ENCODE data around the gene CPNE5. TPM values are rescaled to one million over a fixed set of nuclear protein-coding genes. Genes with fewer than 3 reads are reported as not detected.

CPNE5 gene
- total RNA-seq, 1 experiment from 2014 or later, result not detected

DNA sequence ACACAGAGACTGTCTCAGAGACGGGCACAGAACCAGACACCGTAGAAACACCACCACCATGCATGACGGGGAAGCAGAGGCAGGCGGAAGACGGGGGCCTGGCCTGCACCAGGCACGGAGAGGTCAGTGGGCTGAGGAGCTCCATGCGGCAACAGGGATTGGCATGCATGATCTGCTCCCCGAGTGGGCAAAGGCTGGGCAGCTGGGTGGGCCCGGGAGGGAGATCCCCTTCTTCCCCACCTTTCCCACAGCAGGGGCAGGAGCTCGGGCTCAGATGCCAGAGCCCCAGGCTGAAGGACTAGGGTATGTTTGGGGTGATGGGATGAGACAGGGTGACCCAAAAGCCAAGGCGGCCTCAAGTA is 98.4 kb downstream of the CPNE5 start:
- intact Hi-C loops (cut with micrococcal nuclease), result no loop called here
- no peak overlapping the region for H3K9ac ChIP-seq (ENCODE audit: low read length)
- BruUV-seq (replicated peaks), result no TSS peak
- ATAC-seq (no peak), DNase-seq (no peak)
- no peak overlapping the region for H3K4me2 ChIP-seq (ENCODE audit: low read length)
- 0 out of 2 replicates have a peak overlapping the region, but pooled peaks have one; percentile 37 for H3K27ac ChIP-seq (ENCODE audit: low read length)
- H3K27me3 ChIP-seq (ENCODE audit: low read length), result no peaks in the 10 kb centered on the region
- H3K4me1 ChIP-seq (ENCODE audit: insufficient read depth, low read length), result peaks cover 28% of the 10 kb centered on the region
- no peaks in the 10 kb centered on the region for H3K36me3 ChIP-seq (ENCODE audit: low read depth, low read length)
- CTCF ChIA-PET, result no interaction called here
- no peaks in the 10 kb centered on the region for H3K79me2 ChIP-seq (ENCODE audit: low read length)
- POLR2A ChIA-PET (ENCODE audit: unreplicated experiment), result no interaction called here
- H3K9me3 ChIP-seq (ENCODE audit: low read length), result no peaks in the 10 kb centered on the region
- TF ChIP-seq, protein P1, sequence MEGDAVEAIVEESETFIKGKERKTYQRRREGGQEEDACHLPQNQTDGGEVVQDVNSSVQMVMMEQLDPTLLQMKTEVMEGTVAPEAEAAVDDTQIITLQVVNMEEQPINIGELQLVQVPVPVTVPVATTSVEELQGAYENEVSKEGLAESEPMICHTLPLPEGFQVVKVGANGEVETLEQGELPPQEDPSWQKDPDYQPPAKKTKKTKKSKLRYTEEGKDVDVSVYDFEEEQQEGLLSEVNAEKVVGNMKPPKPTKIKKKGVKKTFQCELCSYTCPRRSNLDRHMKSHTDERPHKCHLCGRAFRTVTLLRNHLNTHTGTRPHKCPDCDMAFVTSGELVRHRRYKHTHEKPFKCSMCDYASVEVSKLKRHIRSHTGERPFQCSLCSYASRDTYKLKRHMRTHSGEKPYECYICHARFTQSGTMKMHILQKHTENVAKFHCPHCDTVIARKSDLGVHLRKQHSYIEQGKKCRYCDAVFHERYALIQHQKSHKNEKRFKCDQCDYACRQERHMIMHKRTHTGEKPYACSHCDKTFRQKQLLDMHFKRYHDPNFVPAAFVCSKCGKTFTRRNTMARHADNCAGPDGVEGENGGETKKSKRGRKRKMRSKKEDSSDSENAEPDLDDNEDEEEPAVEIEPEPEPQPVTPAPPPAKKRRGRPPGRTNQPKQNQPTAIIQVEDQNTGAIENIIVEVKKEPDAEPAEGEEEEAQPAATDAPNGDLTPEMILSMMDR (conservative IDR thresholded peaks at IDR 0.05; ENCODE audit: low read depth, low read length), result no peak
- TF ChIP-seq EZH2 (IDR thresholded peaks at IDR 0.05; ENCODE audit: low read length, unreplicated experiment), result no peak
- TF ChIP-seq EZH2phosphoT487 (IDR thresholded peaks at IDR 0.05; ENCODE audit: borderline replicate concordance, low read length), result no peak
- H3K4me3 ChIP-seq (ENCODE audit: low read length), result no peak overlapping the region
- no peaks in the 10 kb centered on the region for H4K20me1 ChIP-seq (ENCODE audit: low read length)
- H3F3A ChIP-seq (ENCODE audit: low read length, unreplicated experiment), result no peaks in the 10 kb centered on the region
- H3K9me2 ChIP-seq (replicated peaks; ENCODE audit: low read length), result no peaks in the 10 kb centered on the region
- H2AFZ ChIP-seq (ENCODE audit: low read length), result no peak overlapping the region

DNA sequence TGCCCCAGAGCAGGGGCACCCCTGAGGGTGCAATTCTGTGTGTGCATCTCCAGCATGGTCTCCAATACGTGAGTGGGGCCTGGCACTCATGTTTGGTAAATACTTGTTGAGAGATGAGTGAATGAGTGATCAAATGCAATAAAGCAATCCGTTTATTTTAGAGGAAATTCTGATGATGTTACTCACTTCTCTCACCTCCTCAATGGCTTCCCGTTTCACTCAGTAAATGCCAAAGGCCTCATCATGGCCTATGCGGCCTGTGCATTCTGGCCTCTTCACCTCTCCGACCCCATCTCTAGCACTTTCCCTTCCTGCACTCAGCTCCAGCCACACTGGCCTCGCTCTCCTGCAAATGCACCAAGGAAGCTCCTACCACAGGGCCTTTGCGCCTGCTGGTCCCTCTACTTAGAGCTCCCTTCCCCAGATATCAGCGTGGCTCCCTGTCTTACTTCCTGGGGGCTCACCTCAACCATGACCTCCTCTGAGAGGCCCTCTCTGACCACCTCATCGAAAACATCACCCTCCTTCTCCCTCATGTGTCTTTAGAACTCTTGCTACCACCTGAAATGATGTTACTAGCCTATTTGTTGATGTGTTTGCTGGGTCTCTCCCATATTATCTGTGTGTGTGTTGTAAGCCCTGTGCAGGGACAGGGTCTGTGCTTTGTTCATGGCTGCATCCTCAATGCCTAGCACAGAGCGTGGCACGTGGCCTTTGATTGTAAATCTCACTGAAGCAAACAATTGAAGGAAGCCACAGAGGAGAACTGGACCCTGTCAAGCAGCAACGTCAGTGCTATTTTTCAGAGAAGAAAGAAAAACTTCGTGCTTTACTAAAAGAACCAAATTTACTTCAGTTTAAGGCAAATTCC is 99.1 kb downstream of the CPNE5 start:
- H4K20me1 ChIP-seq (ENCODE audit: low read length), result no peaks in the 10 kb centered on the region
- H3K79me2 ChIP-seq (ENCODE audit: low read length), result no peaks in the 10 kb centered on the region
- intact Hi-C loops (cut with micrococcal nuclease), result no loop called here
- no peak overlapping the region for H2AFZ ChIP-seq (ENCODE audit: low read length)
- H3K36me3 ChIP-seq (ENCODE audit: low read depth, low read length), result no peaks in the 10 kb centered on the region
- peaks cover 34% of the 10 kb centered on the region for H3K4me1 ChIP-seq (ENCODE audit: insufficient read depth, low read length)
- no peak overlapping the region for H3K4me2 ChIP-seq (ENCODE audit: low read length)
- peak; percentile 41 for DNase-seq
- H3K9me3 ChIP-seq (ENCODE audit: low read length), result no peaks in the 10 kb centered on the region
- no peaks in the 10 kb centered on the region for H3K27me3 ChIP-seq (ENCODE audit: low read length)
- TF ChIP-seq EZH2 (IDR thresholded peaks at IDR 0.05; ENCODE audit: low read length, unreplicated experiment) (no peak), EZH2phosphoT487 (IDR thresholded peaks at IDR 0.05; ENCODE audit: borderline replicate concordance, low read length) (no peak)
- TF ChIP-seq, protein P1 (conservative IDR thresholded peaks at IDR 0.05; ENCODE audit: low read depth, low read length), result no peak
- H3K27ac ChIP-seq (ENCODE audit: low read length), result peak overlapping the region; percentile 37
- H3K9me2 ChIP-seq (replicated peaks; ENCODE audit: low read length), result no peaks in the 10 kb centered on the region
- no peak overlapping the region for H3K4me3 ChIP-seq (ENCODE audit: low read length)
- H3F3A ChIP-seq (ENCODE audit: low read length, unreplicated experiment), result no peaks in the 10 kb centered on the region
- peak; percentile 6; the same call in 1 of the 2 replicates for ATAC-seq
- ChIA-PET CTCF (no interaction called here), POLR2A (ENCODE audit: unreplicated experiment) (no interaction called here)
- BruUV-seq (replicated peaks), result no TSS peak
- no peak overlapping the region; the same call in 1 of the 2 replicates for H3K9ac ChIP-seq (ENCODE audit: low read length)

DNA sequence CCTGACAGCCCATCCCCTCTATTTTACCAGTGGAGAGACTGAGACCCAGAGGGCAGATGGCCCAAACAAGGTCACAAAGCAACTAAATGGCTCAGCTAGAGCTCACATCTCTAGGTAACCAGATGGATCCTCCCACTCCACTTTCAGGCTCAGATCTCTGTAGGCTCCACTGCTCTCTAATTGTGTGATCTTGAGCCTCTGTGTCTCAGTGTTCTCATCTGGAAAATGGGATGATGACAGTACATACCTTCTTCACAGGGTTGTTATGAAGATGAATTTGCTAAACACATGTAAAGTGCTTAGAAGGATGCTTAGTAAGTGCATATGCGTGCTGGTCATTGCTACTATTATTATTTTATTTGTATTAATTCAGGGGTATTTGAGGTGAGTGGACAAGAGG is 101.1 kb downstream of the CPNE5 start:
- DNase-seq (no peak), ATAC-seq (no peak)
- Histone ChIP-seq H3K4me2 (ENCODE audit: low read length) (no peak overlapping the region), H3K9me3 (ENCODE audit: low read length) (no peaks in the 10 kb centered on the region), H3K79me2 (ENCODE audit: low read length) (no peaks in the 10 kb centered on the region), H3K4me1 (ENCODE audit: insufficient read depth, low read length) (peaks cover 22% of the 10 kb centered on the region), H3K27ac (ENCODE audit: low read length) (no peak overlapping the region), H3F3A (ENCODE audit: low read length, unreplicated experiment) (no peaks in the 10 kb centered on the region), H3K27me3 (ENCODE audit: low read length) (no peaks in the 10 kb centered on the region), H3K9me2 (replicated peaks; ENCODE audit: low read length) (no peaks in the 10 kb centered on the region), H3K9ac (ENCODE audit: low read length) (no peak overlapping the region), H4K20me1 (ENCODE audit: low read length) (no peaks in the 10 kb centered on the region), H2AFZ (ENCODE audit: low read length) (no peak overlapping the region), H3K36me3 (ENCODE audit: low read depth, low read length) (no peaks in the 10 kb centered on the region), H3K4me3 (ENCODE audit: low read length) (no peak overlapping the region)
- ChIA-PET CTCF (no interaction called here), POLR2A (ENCODE audit: unreplicated experiment) (no interaction called here)
- BruUV-seq (replicated peaks), result no TSS peak
- TF ChIP-seq EZH2 (IDR thresholded peaks at IDR 0.05; ENCODE audit: low read length, unreplicated experiment) (no peak), EZH2phosphoT487 (IDR thresholded peaks at IDR 0.05; ENCODE audit: borderline replicate concordance, low read length) (no peak)
- TF ChIP-seq, protein P1 (conservative IDR thresholded peaks at IDR 0.05; ENCODE audit: low read depth, low read length), result no peak
- intact Hi-C loops (cut with micrococcal nuclease), result no loop called here
